Keratinocyte (primary cell): ENCODE measurements around the gene POLR2A. TPM values are rescaled to one million over a fixed set of nuclear protein-coding genes. Genes with fewer than 3 reads are reported as not detected.

ENCODE experiments used
- DNase-seq: peaks from one replicate; pipeline ENCODE4 v3.0.0-alpha.2; 2011; ENCODE audit warnings: low read depth, missing footprints, low spot score
- FAIRE-seq: peaks from 2 replicates; lab custom pipeline; 2011; peaks lifted over from hg19 to GRCh38; lab: Jason Lieb, UNC
- H2AFZ ChIP-seq: 2 replicates; pipeline ENCODE4 v1.6.0; 2012; ENCODE audit warnings: low read length, control low read depth, inconsistent platforms; ENCODE audit not compliant: control insufficient read depth
- H3K27ac ChIP-seq: 2 replicates; pipeline ENCODE4 v1.5.1; 2011; ENCODE audit warnings: low read length; ENCODE audit not compliant: control insufficient read depth, insufficient read depth
- H3K27me3 ChIP-seq: 3 replicates; pipeline ENCODE4 v1.6.0; 2011; ENCODE audit warnings: low read length; ENCODE audit not compliant: control insufficient read depth, insufficient read depth; ENCODE audit errors: extremely low read depth
- H3K36me3 ChIP-seq, 2 experiments: 2 replicates in 1 of 2; 3 replicates in 1 of 2; pipeline ENCODE4 v1.5.1; 2011; ENCODE audit warnings: low read length in 2 of 2, mild to moderate bottlenecking in 1 of 2; ENCODE audit not compliant: control insufficient read depth in 2 of 2, insufficient read depth in 2 of 2; ENCODE audit errors: extremely low read depth in 1 of 2
- H3K4me1 ChIP-seq: 3 replicates; pipeline ENCODE4 v1.5.1; 2011; ENCODE audit warnings: low read length; ENCODE audit not compliant: control insufficient read depth, insufficient read depth; ENCODE audit errors: extremely low read depth
- H3K4me2 ChIP-seq: 3 replicates; pipeline ENCODE4 v1.6.0; 2011; ENCODE audit warnings: low read depth, low read length; ENCODE audit not compliant: control insufficient read depth, insufficient read depth; ENCODE audit errors: extremely low read depth
- H3K4me3 ChIP-seq, 3 experiments: fragments of 200-600 bp in 1 of 3; sonication (generic) in 1 of 3; 2 replicates in 2 of 3; 3 replicates in 1 of 3; pipeline ENCODE4 v1.5.1; 2011 to 2016; ENCODE audit warnings: low read length in 3 of 3, mild to moderate bottlenecking in 3 of 3, control low read depth in 2 of 3, inconsistent platforms in 1 of 3, low read depth in 1 of 3, mixed read lengths in 1 of 3, mixed run types in 1 of 3, moderate library complexity in 1 of 3; ENCODE audit not compliant: control insufficient read depth in 2 of 3, insufficient read depth in 2 of 3; ENCODE audit errors: extremely low read depth in 1 of 3
- H3K79me2 ChIP-seq: 2 replicates; pipeline ENCODE4 v1.6.0; 2012; ENCODE audit warnings: low read length; ENCODE audit not compliant: control insufficient read depth, insufficient read depth
- H3K9ac ChIP-seq: 3 replicates; pipeline ENCODE4 v1.6.0; 2011; ENCODE audit warnings: low read length; ENCODE audit not compliant: control insufficient read depth, insufficient read depth; ENCODE audit errors: extremely low read depth
- H3K9me1 ChIP-seq: 3 replicates; pipeline ENCODE4 v1.6.0; 2011; ENCODE audit warnings: low read length; ENCODE audit not compliant: control insufficient read depth, insufficient read depth; ENCODE audit errors: extremely low read depth
- H3K9me3 ChIP-seq: 2 replicates; pipeline ENCODE4 v1.5.1; 2012; ENCODE audit warnings: low read depth, low read length; ENCODE audit not compliant: control insufficient read depth
- H4K20me1 ChIP-seq: 3 replicates; pipeline ENCODE4 v1.6.0; 2011; ENCODE audit warnings: low read length; ENCODE audit not compliant: control insufficient read depth, insufficient read depth; ENCODE audit errors: extremely low read depth
- EZH2 ChIP-seq: IDR thresholded peaks from one replicate; pipeline ENCODE4 v1.6.1; 2012; ENCODE audit warnings: inconsistent platforms, mild to moderate bottlenecking, low read length, moderate library complexity
- dilution Hi-C: fragments of 300-500 bp; cut with MboI; formaldehyde crosslinking; loops from one replicate; pipeline ENCODE4 v1.7.0; 2020; ENCODE audit warnings: low sequenced_read_pairs; ENCODE audit not compliant: extremely low pct_ligation_motif_present
- polyA minus RNA-seq, 3 experiments: library from RNA; depleted of rRNA, polyadenylated mRNA; stranded (reverse); fragments of >200 nt; gene quantifications; 1 replicate in 1 of 3; 2 replicates in 1 of 3; 3 replicates in 1 of 3; pipeline ENCODE4 v1.2.3, GENCODE V29; 2011
- polyA plus RNA-seq, 5 experiments: library from polyadenylated mRNA; depleted of rRNA in 3 of 5; stranded (reverse) in 3 of 5; stranded (forward) in 1 of 5; unstranded in 1 of 5; fragments of >200 nt; gene quantifications; 1 replicate in 1 of 5; 2 replicates in 3 of 5; 3 replicates in 1 of 5; pipeline versions ENCODE4 v1.2.1 to v1.2.3, GENCODE V29; 2011 to 2012; ENCODE audit warnings: missing spikeins in 2 of 5, low read depth in 1 of 5, low replicate concordance in 1 of 5
- TF ChIP-seq, protein P1 (sequence below), 3 experiments: IDR thresholded peaks in 1 of 3; conservative IDR thresholded peaks in 1 of 3; optimal IDR thresholded peaks in 1 of 3; 2 replicates in 2 of 3; 3 replicates in 1 of 3; pipeline versions ENCODE3 to v1.5.1; 2011; ENCODE audit warnings: low read length in 3 of 3, mild to moderate bottlenecking in 3 of 3, moderate library complexity in 2 of 3, control low read depth in 1 of 3, inconsistent platforms in 1 of 3; ENCODE audit not compliant: insufficient read depth in 2 of 3; ENCODE audit errors: extremely low read depth in 1 of 3

The POLR2A gene
- 8.3 to 24.3 TPM (median 17.5 TPM) in 3 replicates for polyA plus RNA-seq
- 139 TPM for polyA plus RNA-seq (2011; ENCODE audit: low read depth)
- polyA plus RNA-seq (2011; cell fraction: cytosol; rRNA removed), result 16.2 and 20.7 TPM in 2 replicates
- 171 and 196 TPM in 2 replicates for polyA plus RNA-seq (2011; cell fraction: nucleus; rRNA removed)
- 82.7 and 87.2 TPM in 2 replicates for polyA plus RNA-seq (2012; ENCODE audit: low replicate concordance)
- polyA minus RNA-seq, result 198 to 366 TPM (median 250 TPM) in 3 replicates
- polyA minus RNA-seq (2011; cell fraction: cytosol; rRNA and poly(A)+ RNA removed), result 118 TPM
- polyA minus RNA-seq (2011; cell fraction: nucleus; rRNA and poly(A)+ RNA removed), result 310 and 430 TPM in 2 replicates

DNA sequence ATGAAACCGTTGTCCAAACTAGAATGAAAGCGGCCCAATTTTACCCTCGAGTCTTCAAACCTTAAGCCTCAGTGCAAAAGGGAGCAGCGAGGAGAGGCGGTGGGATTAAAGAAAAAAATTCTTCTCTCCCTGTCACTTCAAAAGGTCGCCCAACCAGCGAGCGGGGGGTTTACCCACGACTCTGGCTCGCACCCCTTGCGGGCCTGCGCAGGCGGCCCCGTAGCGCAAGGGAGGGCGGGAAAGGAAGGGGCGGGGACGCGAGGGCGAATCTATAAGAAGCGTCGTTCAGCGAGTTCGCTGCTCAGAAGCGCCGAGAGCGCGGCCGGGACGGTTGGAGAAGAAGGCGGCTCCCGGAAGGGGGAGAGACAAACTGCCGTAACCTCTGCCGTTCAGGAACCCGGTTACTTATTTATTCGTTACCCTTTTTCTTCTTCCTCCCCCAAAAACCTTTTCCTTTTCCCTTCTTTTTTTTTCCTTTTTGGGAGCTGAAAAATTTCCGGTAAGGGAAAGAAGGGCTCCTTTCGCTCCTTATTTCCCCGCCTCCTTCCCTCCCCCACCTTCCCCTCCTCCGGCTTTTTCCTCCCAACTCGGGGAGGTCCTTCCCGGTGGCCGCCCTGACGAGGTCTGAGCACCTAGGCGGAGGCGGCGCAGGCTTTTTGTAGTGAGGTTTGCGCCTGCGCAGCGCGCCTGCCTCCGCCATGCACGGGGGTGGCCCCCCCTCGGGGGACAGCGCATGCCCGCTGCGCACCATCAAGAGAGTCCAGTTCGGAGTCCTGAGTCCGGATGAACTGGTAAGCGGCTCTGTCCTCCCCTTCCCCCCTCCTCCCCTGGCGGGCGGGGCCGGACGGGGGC, at the start of gene POLR2A:
Gene POLR2A (plus strand): TSS at position 300 of the 852 bp plus-strand sequence.
- Histone ChIP-seq H3K36me3 (peaks cover 0 to 1% of the 10 kb centered on the region in 2 experiments), H3K27ac (peak within 1 kb of the TSS; percentile 98), H3K9ac (peak within 1 kb of the TSS; percentile 98), H3K9me3 (no peaks in the 10 kb centered on the region), H3K4me2 (peak within 1 kb of the TSS; percentile 100), H3K4me1 (peaks cover 32% of the 10 kb centered on the region), H4K20me1 (peaks cover 9% of the 10 kb centered on the region), H3K4me3 (peak within 1 kb of the TSS; percentile 77 to 91 (median 90)), H3K79me2 (peaks cover 49% of the 10 kb centered on the region), H3K9me1 (no peaks in the 10 kb centered on the region), H3K27me3 (no peaks in the 10 kb centered on the region), H2AFZ (peak within 1 kb of the TSS; percentile 93)
- DNase-seq (peak; percentile 90), FAIRE-seq (peak; percentile 13)
- TF ChIP-seq, protein P1, sequence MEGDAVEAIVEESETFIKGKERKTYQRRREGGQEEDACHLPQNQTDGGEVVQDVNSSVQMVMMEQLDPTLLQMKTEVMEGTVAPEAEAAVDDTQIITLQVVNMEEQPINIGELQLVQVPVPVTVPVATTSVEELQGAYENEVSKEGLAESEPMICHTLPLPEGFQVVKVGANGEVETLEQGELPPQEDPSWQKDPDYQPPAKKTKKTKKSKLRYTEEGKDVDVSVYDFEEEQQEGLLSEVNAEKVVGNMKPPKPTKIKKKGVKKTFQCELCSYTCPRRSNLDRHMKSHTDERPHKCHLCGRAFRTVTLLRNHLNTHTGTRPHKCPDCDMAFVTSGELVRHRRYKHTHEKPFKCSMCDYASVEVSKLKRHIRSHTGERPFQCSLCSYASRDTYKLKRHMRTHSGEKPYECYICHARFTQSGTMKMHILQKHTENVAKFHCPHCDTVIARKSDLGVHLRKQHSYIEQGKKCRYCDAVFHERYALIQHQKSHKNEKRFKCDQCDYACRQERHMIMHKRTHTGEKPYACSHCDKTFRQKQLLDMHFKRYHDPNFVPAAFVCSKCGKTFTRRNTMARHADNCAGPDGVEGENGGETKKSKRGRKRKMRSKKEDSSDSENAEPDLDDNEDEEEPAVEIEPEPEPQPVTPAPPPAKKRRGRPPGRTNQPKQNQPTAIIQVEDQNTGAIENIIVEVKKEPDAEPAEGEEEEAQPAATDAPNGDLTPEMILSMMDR (optimal IDR thresholded peaks at IDR 0.05 in 1 of 3, IDR thresholded peaks at IDR 0.05 in 1 of 3, conservative IDR thresholded peaks at IDR 0.05 in 1 of 3; ENCODE audit: extremely low read depth in 1 of 3, insufficient read depth in 2 of 3, low read length in 3 of 3), result no peak
- TF ChIP-seq EZH2, result no peak
- dilution Hi-C loops, result no loop called here

DNA sequence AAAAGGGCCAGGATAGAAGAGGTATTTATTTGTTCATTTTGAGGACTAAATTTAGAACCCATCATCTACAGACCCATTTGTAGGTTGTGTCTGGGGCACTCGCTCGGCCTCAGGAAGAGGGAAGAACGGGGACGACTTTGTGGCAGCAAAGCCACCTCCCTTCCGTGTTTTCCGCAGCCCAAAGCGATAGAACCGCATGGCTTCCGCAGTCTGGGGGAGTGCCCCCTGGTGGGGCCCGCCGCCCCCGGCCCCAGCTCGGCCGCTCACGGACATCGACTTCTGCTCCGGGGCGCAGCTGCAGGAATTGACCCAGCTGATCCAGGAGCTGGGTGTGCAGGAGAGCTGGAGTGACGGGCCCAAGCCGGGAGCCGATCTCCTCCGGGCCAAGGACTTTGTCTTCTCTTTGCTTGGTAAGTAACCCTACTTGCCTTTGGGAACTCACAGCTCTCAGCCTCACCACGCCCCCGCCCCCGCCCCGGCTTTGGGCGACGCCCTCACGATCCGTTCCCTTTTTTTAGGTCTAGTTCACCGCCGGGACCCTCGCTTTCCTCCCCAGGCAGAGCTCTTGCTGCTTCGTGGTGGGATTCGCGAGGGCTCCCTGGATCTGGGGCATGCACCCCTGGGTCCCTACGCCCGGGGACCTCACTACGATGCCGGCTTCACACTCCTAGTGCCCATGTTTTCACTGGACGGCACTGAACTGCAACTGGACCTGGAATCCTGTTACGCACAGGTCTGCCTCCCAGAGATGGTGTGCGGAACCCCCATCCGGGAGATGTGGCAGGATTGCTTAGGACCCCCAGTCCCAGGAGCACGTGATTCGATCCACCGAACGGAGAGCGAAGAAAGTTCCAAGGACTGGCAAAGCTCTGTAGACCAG, 48.2 kb upstream of the POLR2A start:
- peak overlapping the region; percentile 72 for H2AFZ ChIP-seq
- no peaks in the 10 kb centered on the region for H3K9me1 ChIP-seq
- FAIRE-seq (no peak), DNase-seq (no peak)
- dilution Hi-C loops, result no loop called here
- H4K20me1 ChIP-seq, result no peaks in the 10 kb centered on the region
- no peak for TF ChIP-seq EZH2
- TF ChIP-seq, protein P1 (optimal IDR thresholded peaks at IDR 0.05 in 1 of 3, IDR thresholded peaks at IDR 0.05 in 1 of 3, conservative IDR thresholded peaks at IDR 0.05 in 1 of 3; ENCODE audit: extremely low read depth in 1 of 3, insufficient read depth in 2 of 3, low read length in 3 of 3), result peak; percentile 21 to 41 (median 21)
- H3K79me2 ChIP-seq, result peaks cover 17% of the 10 kb centered on the region
- H3K4me2 ChIP-seq, result peak overlapping the region; percentile 99
- H3K4me3 ChIP-seq, result peak overlapping the region; percentile 59 to 92 (median 88)
- H3K27me3 ChIP-seq, result no peaks in the 10 kb centered on the region
- H3K27ac ChIP-seq, result peak overlapping the region; percentile 95
- H3K9ac ChIP-seq, result peak overlapping the region; percentile 81
- H3K9me3 ChIP-seq, result no peaks in the 10 kb centered on the region
- peaks cover 41% of the 10 kb centered on the region for H3K4me1 ChIP-seq
- H3K36me3 ChIP-seq, result no peaks in the 10 kb centered on the region
